PC-3 (cell line): ENCODE results near the gene RAB30. TPM values are rescaled to one million over a fixed set of nuclear protein-coding genes. Genes with fewer than 3 reads are reported as not detected.

Source experiments
- ATAC-seq: fragments of 200-7000 bp; cut with Tn5 transposase; 2 replicates; pipeline ENCODE4 v1.9.1; 2020; ENCODE audit warnings: mild to moderate bottlenecking, moderate library complexity
- BruUV-seq: library from RNA; stranded (reverse); fragments of 400-500 nt; replicated peaks from 2 replicates; lab custom pipeline; 2021; lab: Mats Ljungman, UMichigan
- CTCF ChIA-PET: fragments of 300-600 bp; sonication (Branson Sonifier 250); formaldehyde crosslinking; loops from one replicate; lab custom pipeline; 2022; ENCODE audit warnings: antibody characterized with exemption; lab: Charles Lee
- POLR2A ChIA-PET: fragments of 300-600 bp; sonication (Branson Sonifier 250); formaldehyde crosslinking; loops from one replicate; lab custom pipeline; 2022; ENCODE audit warnings: antibody characterized with exemption; ENCODE audit not compliant: unreplicated experiment; lab: Charles Lee
- DNase-seq: peaks from one replicate; pipeline ENCODE4 v3.0.0-alpha.2; 2015
- H2AFZ ChIP-seq: fragments of 300-600 bp; sonication (generic); 2 replicates; pipeline ENCODE4 v1.6.0; 2016; ENCODE audit warnings: antibody characterized with exemption, low read length
- H3F3A ChIP-seq: fragments of 300-600 bp; sonication (generic); one replicate; pipeline ENCODE4 v1.6.0; 2017; ENCODE audit warnings: antibody characterized with exemption, low read length, control low read depth, mild to moderate bottlenecking; ENCODE audit not compliant: unreplicated experiment
- H3K27ac ChIP-seq: fragments of 300-600 bp; sonication (generic); 2 replicates; pipeline ENCODE4 v1.5.1; 2016; ENCODE audit warnings: mild to moderate bottlenecking, low read length
- H3K27me3 ChIP-seq: fragments of 300-600 bp; sonication (generic); 2 replicates; pipeline ENCODE4 v1.6.1; 2016; ENCODE audit warnings: low read length, mixed read lengths
- H3K36me3 ChIP-seq: fragments of 300-600 bp; sonication (generic); 2 replicates; pipeline ENCODE4 v1.6.1; 2016; ENCODE audit warnings: low read depth, mixed run types, low read length, mixed read lengths
- H3K4me1 ChIP-seq: fragments of 300-600 bp; sonication (generic); 2 replicates; pipeline ENCODE4 v1.5.1; 2016; ENCODE audit warnings: low read length; ENCODE audit not compliant: insufficient read depth
- H3K4me2 ChIP-seq: fragments of 300-600 bp; sonication (generic); 2 replicates; pipeline ENCODE4 v1.6.0; 2016; ENCODE audit warnings: low read length
- H3K4me3 ChIP-seq: fragments of 300-600 bp; sonication (generic); 2 replicates; pipeline ENCODE4 v1.5.1; 2016; ENCODE audit warnings: mild to moderate bottlenecking, low read length, mixed read lengths
- H3K79me2 ChIP-seq: fragments of 300-600 bp; sonication (generic); 2 replicates; pipeline ENCODE4 v1.6.1; 2017; ENCODE audit warnings: low read length, mixed read lengths
- H3K9ac ChIP-seq: fragments of 300-600 bp; sonication (generic); 2 replicates; pipeline ENCODE4 v1.6.0; 2016; ENCODE audit warnings: mild to moderate bottlenecking, low read length
- H3K9me2 ChIP-seq: fragments of 300-600 bp; sonication (generic); replicated peaks from 2 replicates; pipeline ENCODE4 v1.6.1; 2016; ENCODE audit warnings: mixed run types, low read length, mixed read lengths
- H3K9me3 ChIP-seq: fragments of 300-600 bp; sonication (generic); 2 replicates; pipeline ENCODE4 v1.6.1; 2016; ENCODE audit warnings: low read length, mixed read lengths
- H4K20me1 ChIP-seq: fragments of 300-600 bp; sonication (generic); 2 replicates; pipeline ENCODE4 v1.6.1; 2016; ENCODE audit warnings: low read length, mixed read lengths
- EZH2 ChIP-seq: fragments of 300-600 bp; sonication (generic); IDR thresholded peaks from one replicate; pipeline ENCODE4 v1.6.1; 2017; ENCODE audit warnings: antibody characterized with exemption, mild to moderate bottlenecking, low read length; ENCODE audit not compliant: unreplicated experiment
- EZH2phosphoT487 ChIP-seq: fragments of 300-600 bp; sonication (generic); IDR thresholded peaks from 2 replicates; pipeline ENCODE4 v1.6.1; 2018; ENCODE audit warnings: mild to moderate bottlenecking, antibody characterized with exemption, low read length, borderline replicate concordance
- intact Hi-C: fragments of 100-400 bp; cut with micrococcal nuclease; formaldehyde crosslinking; loops from 2 replicates; pipeline ENCODE4 v1.9.0; 2023
- total RNA-seq: library from RNA; depleted of rRNA; stranded (reverse); fragments of >200 nt; gene quantifications from 2 replicates; pipeline ENCODE4 v1.2.3, GENCODE V29; 2014
- TF ChIP-seq, protein P1 (sequence below): fragments of 300-600 bp; sonication (generic); conservative IDR thresholded peaks from 2 replicates; pipeline ENCODE4 v1.5.1; 2017; ENCODE audit warnings: antibody characterized with exemption, low read depth, mild to moderate bottlenecking, low read length

Gene RAB30
- total RNA-seq, 1 experiment from 2014 or later = 6.6 TPM

DNA sequence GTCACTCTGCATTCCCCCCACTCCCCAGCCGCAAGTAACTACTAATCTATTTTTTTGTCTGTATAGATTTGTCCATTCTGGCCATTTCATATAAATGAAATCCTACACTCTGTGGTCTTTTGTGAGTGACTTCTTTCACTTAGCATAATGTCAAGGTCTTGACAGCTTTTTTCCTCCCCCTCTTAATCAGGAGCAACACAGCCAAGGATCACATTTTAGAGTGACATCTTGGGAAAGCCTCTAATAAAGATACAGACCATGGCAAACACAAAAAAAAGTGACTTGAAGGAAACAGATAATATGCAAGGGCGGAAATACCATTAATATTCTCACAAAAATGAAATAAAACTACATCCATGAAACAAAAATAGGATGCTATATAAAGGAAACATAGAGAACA lies 43.9 kb downstream of the RAB30 start:
- peaks cover 17% of the 10 kb centered on the region for H3K4me1 ChIP-seq
- no peak overlapping the region for H3K4me3 ChIP-seq
- H3K27ac ChIP-seq = no peak overlapping the region
- H3K79me2 ChIP-seq = no peaks in the 10 kb centered on the region
- intact Hi-C loops = no loop called here
- H2AFZ ChIP-seq = no peak overlapping the region
- no peaks in the 10 kb centered on the region for H3K36me3 ChIP-seq
- TF ChIP-seq, protein P1, sequence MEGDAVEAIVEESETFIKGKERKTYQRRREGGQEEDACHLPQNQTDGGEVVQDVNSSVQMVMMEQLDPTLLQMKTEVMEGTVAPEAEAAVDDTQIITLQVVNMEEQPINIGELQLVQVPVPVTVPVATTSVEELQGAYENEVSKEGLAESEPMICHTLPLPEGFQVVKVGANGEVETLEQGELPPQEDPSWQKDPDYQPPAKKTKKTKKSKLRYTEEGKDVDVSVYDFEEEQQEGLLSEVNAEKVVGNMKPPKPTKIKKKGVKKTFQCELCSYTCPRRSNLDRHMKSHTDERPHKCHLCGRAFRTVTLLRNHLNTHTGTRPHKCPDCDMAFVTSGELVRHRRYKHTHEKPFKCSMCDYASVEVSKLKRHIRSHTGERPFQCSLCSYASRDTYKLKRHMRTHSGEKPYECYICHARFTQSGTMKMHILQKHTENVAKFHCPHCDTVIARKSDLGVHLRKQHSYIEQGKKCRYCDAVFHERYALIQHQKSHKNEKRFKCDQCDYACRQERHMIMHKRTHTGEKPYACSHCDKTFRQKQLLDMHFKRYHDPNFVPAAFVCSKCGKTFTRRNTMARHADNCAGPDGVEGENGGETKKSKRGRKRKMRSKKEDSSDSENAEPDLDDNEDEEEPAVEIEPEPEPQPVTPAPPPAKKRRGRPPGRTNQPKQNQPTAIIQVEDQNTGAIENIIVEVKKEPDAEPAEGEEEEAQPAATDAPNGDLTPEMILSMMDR = no peak
- TF ChIP-seq EZH2 (no peak), EZH2phosphoT487 (no peak)
- no peaks in the 10 kb centered on the region for H3K9me3 ChIP-seq
- H3F3A ChIP-seq = no peaks in the 10 kb centered on the region
- H3K27me3 ChIP-seq = no peaks in the 10 kb centered on the region
- no TSS peak for BruUV-seq
- no peaks in the 10 kb centered on the region for H3K9me2 ChIP-seq
- ATAC-seq (no peak), DNase-seq (no peak)
- CTCF ChIA-PET = no interaction called here
- no peaks in the 10 kb centered on the region for H4K20me1 ChIP-seq
- H3K9ac ChIP-seq = no peak overlapping the region
- POLR2A ChIA-PET = no interaction called here
- H3K4me2 ChIP-seq = no peak overlapping the region

DNA sequence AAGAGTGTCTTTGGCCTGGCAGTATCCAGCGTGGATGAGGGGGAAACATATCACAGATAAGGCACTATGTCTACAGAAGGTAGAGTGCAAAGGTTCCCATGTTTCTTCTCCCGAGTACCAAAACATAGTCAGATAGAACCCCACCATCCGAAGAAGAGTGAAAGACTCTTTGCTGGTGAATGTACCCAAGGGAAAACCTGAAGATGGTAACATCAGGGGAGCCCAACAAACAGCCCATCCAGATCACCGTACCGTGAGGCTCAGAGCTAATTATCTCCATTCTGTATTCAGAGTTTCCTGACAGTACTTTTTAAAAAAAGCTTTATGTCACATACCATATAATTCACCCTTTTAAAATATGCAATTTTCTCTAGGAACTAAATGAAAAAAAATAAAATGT lies 44.4 kb downstream of the RAB30 start:
- Histone ChIP-seq H3K9ac (no peak overlapping the region), H3K27me3 (no peaks in the 10 kb centered on the region), H3K4me3 (no peak overlapping the region), H2AFZ (no peak overlapping the region), H3K36me3 (no peaks in the 10 kb centered on the region), H3K4me1 (peaks cover 17% of the 10 kb centered on the region), H3K9me2 (no peaks in the 10 kb centered on the region), H3K27ac (no peak overlapping the region), H4K20me1 (no peaks in the 10 kb centered on the region), H3F3A (no peaks in the 10 kb centered on the region), H3K4me2 (no peak overlapping the region), H3K79me2 (no peaks in the 10 kb centered on the region), H3K9me3 (no peaks in the 10 kb centered on the region)
- POLR2A ChIA-PET = no interaction called here
- no TSS peak for BruUV-seq
- DNase-seq (no peak), ATAC-seq (no peak)
- CTCF ChIA-PET = no interaction called here
- TF ChIP-seq EZH2phosphoT487 (no peak), EZH2 (no peak)
- TF ChIP-seq, protein P1 = no peak
- intact Hi-C loops = no loop called here

DNA sequence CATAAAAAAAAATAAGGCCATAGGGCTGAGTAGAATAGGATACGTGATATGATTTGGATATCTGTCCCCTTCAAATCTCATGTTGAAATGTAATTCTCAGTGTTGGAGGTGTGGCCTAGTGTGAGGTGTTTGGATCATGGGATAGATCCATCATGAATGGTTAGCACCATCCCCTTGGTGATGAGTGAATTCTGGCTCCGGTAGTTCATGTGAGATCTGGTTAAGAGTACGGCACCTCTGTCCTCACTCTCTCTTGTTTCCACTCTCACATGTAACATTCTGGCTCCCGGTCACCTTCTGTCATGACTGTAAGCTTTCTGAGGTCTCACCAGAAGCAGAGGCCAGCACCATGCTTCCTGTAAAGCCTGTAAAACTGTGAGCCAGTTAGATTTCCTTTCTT lies 45.5 kb downstream of the RAB30 start:
- Histone ChIP-seq H3K4me1 (peaks cover 17% of the 10 kb centered on the region), H3K27ac (no peak overlapping the region), H3K9ac (no peak overlapping the region), H3K27me3 (no peaks in the 10 kb centered on the region), H3K9me3 (no peaks in the 10 kb centered on the region), H3K4me2 (no peak overlapping the region), H2AFZ (no peak overlapping the region), H4K20me1 (no peaks in the 10 kb centered on the region), H3K4me3 (no peak overlapping the region), H3K79me2 (no peaks in the 10 kb centered on the region), H3K9me2 (no peaks in the 10 kb centered on the region), H3F3A (no peaks in the 10 kb centered on the region), H3K36me3 (no peaks in the 10 kb centered on the region)
- intact Hi-C loops = no loop called here
- TF ChIP-seq EZH2phosphoT487 (no peak), EZH2 (no peak)
- TF ChIP-seq, protein P1 = no peak
- no peak for DNase-seq
- BruUV-seq = no TSS peak
- ChIA-PET POLR2A (no interaction called here), CTCF (no interaction called here)
- no peak for ATAC-seq
